ENCODE data around the gene LCN10.

LCN10 gene

DNA sequence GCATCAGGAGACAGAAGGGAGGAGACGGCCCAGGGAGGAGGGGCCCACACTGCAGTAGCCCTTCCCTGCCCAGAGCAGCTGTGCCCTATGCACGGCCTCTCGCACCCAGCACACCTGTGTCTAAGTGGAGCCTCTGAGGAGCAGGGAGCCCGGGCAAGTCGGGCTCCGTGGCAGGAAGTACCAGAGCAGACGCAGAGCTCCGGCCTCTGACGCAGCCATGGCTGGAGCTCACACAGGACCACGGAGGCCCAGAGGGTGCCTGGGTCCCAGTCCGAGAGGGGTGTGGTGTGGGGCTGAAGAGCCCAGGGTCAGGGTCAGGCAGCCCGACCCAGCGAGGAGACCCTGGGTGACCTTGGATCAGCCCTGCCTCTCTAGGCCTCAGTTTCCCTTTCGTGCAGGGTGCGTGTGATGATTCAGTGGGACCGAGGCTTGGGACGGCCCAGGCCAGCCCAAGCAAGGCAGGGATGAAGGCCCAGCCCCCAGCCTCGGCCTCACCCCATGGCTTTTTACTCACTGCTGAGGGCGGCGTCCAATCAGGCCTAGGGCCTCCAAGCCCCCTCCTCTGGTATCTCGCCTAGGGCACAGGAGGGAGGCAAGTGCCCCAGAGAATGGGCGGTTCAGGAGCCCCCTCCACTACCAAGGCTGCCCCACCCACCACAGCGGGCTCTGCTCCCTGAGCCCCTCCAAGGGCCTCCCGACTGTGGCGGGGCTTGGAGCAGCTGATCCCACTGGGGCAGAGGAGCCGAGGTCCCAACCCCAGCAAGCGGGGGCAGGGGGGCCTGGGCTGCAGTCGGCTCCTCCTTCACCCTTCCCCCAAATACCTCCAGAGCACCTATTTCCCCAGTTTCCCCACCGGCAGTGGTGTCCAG lies 51.2 kb downstream of the LCN10 start:
- DNase-seq (ENCODE audit: low read depth in 2 of 2): no peak
- no peak overlapping the region for H3K4me3 ChIP-seq (replicated peaks in 1 of 2; ENCODE audit: low read depth in 2 of 2, low read length in 2 of 2)
- TF ChIP-seq, protein P1, sequence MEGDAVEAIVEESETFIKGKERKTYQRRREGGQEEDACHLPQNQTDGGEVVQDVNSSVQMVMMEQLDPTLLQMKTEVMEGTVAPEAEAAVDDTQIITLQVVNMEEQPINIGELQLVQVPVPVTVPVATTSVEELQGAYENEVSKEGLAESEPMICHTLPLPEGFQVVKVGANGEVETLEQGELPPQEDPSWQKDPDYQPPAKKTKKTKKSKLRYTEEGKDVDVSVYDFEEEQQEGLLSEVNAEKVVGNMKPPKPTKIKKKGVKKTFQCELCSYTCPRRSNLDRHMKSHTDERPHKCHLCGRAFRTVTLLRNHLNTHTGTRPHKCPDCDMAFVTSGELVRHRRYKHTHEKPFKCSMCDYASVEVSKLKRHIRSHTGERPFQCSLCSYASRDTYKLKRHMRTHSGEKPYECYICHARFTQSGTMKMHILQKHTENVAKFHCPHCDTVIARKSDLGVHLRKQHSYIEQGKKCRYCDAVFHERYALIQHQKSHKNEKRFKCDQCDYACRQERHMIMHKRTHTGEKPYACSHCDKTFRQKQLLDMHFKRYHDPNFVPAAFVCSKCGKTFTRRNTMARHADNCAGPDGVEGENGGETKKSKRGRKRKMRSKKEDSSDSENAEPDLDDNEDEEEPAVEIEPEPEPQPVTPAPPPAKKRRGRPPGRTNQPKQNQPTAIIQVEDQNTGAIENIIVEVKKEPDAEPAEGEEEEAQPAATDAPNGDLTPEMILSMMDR (IDR thresholded peaks at IDR 0.05; ENCODE audit: low read depth, low read length): no peak

DNA sequence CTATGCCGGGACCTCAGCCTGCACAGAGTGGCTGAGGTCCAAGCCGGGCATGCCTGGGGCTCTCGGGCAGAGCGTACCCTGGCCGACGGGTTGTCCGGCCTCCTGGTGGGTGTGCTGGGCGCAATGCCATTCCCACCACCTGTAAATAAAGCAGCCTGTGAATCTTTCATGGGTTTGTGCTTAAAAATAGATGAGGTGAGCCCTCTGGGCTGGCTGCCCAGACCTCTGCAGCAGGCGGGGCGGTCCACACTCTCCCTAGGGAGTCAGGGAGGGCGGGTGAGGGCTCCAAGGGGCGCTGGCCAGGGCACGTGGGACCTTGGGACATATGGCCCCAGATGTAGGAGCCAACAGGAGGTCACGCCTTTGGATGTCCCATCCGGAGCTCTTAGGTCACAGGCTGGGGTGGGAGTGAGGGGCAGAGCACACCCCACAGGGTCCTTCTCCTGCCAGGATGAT lies 51.9 kb downstream of the LCN10 start:
- no peak overlapping the region for H3K4me3 ChIP-seq (replicated peaks in 1 of 2; ENCODE audit: low read depth in 2 of 2, low read length in 2 of 2)
- TF ChIP-seq, protein P1 (IDR thresholded peaks at IDR 0.05; ENCODE audit: low read depth, low read length): no peak
- peak in 1 of 2 donors; percentile 26 for DNase-seq (ENCODE audit: low read depth in 2 of 2)

DNA sequence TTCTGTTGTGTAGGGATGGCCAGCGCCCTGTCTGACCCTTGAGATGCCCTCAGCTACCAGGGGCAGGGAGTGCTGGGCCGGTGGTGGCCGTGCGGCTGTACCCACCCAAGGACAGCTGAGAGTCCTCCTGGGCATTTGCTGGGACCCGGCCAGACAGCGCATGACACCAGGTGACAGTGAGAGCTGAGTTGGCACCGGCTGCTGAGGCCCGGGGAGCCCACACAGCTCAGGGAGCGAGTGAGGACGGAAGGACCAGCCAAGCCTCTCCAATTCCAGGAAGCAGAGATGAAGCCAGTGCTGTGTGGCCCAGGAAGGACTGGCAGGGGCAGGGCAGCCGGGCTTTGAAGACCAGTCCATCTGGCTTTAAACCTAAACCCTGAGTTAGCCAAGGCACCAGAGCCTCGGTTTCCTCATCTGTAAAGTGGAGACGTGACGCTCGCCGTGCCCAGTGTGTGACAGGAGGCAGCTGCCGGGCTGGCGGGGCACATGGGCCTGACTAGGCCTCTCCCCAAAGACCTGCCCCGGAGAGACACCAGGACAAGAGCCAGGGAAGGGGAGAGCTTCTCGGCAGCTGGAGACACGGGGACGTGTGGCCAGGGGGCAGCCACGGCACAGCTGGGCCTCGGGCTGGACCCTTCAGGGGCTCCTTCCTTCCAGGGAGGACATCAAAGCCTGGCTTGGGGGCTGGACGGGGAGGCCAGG lies 52.5 kb downstream of the LCN10 start:
- no peak overlapping the region for H3K4me3 ChIP-seq (replicated peaks in 1 of 2; ENCODE audit: low read depth in 2 of 2, low read length in 2 of 2)
- DNase-seq (ENCODE audit: low read depth in 2 of 2): no peak
- TF ChIP-seq, protein P1 (IDR thresholded peaks at IDR 0.05; ENCODE audit: low read depth, low read length): no peak

DNA sequence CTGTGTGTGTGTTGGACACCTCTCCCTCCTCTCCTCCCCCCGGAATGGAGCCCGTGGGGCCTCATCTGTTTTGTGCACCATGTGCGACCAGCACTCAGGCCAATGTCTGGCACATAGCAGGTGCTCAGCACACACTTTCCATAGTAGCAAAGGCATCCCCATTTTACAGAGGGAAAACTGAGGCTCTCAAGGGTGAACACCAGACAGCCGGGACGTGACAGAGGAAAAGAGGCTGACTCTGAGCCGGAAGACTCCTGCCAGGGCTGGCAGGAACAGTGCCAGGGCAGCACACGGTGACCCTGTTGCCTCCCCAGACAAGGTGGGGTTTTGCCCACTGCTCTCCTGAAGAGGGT lies 53.7 kb downstream of the LCN10 start:
- TF ChIP-seq, protein P1 (IDR thresholded peaks at IDR 0.05; ENCODE audit: low read depth, low read length): no peak
- no peak for DNase-seq (ENCODE audit: low read depth in 2 of 2)
- H3K4me3 ChIP-seq (replicated peaks in 1 of 2; ENCODE audit: low read depth in 2 of 2, low read length in 2 of 2): no peak overlapping the region

DNA sequence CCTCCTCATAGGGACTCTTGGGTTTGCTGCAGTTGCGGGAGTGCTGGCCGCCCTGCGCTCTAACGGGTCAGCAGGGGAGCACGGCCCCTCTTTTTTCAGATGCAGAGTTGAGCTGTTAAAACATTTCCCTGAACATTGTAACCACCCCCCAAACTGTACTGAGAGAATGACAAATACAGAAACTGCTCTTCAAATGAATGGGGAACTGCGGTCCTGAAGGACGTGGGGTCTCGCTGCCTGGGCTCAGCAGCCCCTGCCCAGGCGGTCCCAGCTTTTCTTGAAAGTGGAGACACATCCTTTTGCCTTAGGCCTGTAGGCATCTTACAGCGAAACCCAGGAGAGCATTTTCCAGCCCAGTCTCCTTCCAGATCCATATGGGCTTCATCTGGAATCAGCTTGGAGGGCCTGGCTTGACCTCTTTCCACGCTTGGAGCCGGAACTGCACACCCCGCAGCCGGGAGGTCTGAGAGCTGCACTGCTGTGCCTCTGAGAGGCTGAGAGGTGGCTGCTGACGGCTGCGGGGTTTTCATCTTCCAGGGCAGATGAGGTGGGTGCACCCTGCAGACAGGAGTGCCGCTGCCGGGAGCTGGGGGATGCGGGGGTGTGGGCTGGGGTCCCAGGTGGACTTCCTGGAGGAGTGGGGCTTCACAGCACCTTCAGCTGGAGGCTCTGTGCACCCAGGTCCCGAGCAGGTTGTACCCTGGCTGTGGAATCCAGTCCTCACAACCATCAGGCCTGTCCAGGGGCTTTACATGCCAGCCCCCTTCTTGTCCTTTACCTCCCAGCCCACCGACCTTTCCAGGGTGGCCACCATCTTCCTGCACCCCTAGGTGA lies 54.2 kb downstream of the LCN10 start:
- no peak overlapping the region for H3K4me3 ChIP-seq (replicated peaks in 1 of 2; ENCODE audit: low read depth in 2 of 2, low read length in 2 of 2)
- TF ChIP-seq, protein P1 (IDR thresholded peaks at IDR 0.05; ENCODE audit: low read depth, low read length): no peak
- no peak for DNase-seq (ENCODE audit: low read depth in 2 of 2)

All from cardiac fibroblast (primary cell).